Measurements from ENCODE around the gene SSUH2. TPM values are rescaled to one million over a fixed set of nuclear protein-coding genes. Genes with fewer than 3 reads are reported as not detected.
"Not testable (repeated sequence)": the region's sequence is repeated elsewhere in the genome, so short reads cannot be mapped to it uniquely, and the experiment has no call there.

The SSUH2 gene
- total and polyA plus RNA-seq, 9 of the 15 experiments (the other 6 are each of a cell fraction or from before 2014, with no cell fraction given), result 0.04 to 0.17 (median 0.04) TPM; not detected in 6

- H3K79me2 ChIP-seq (ENCODE audit: control insufficient read depth, insufficient read depth, low read length); intact Hi-C loops (cut with micrococcal nuclease); in situ Hi-C loops (cut with MboI); BruUV-seq (replicated peaks); H3K27ac ChIP-seq (ENCODE audit: extremely low read depth, low read depth, low read length); H3K4me2 ChIP-seq (ENCODE audit: insufficient read depth, low read length); POLR2A ChIA-PET; H3K4me1 ChIP-seq (replicated peaks in 1 of 2; ENCODE audit: control insufficient read depth in 2 of 2, insufficient read depth in 2 of 2, low read length in 2 of 2); H3K9me3 ChIP-seq (replicated peaks; ENCODE audit: control insufficient read depth, insufficient read depth, low read depth, low read length); H3K9ac ChIP-seq (ENCODE audit: insufficient read depth in 1 of 2, low read depth in 2 of 2, low read length in 2 of 2); H2AFZ ChIP-seq (ENCODE audit: low read depth, low read length); H3K9me1 ChIP-seq (ENCODE audit: control insufficient read depth, insufficient read depth, low read length); ATAC-seq; H3K36me3 ChIP-seq (ENCODE audit: control insufficient read depth, insufficient read depth, low read length); H3K4me3 ChIP-seq; H4K20me1 ChIP-seq (replicated peaks; ENCODE audit: control insufficient read depth, insufficient read depth, low read length); TF ChIP-seq ATF3 (CRISPR knock-in tag; conservative IDR thresholded peaks at IDR 0.05): not testable (repeated sequence)
- H3K27me3 ChIP-seq (ENCODE audit: control insufficient read depth in 2 of 2, insufficient read depth in 2 of 2, low read length in 2 of 2), result peaks cover 3 to 39% of the 10 kb centered on the region in 2 experiments; a peak in 3 of 5 replicates
- DNase-seq (ENCODE audit: extremely low read depth in 1 of 4, low spot score in 3 of 4), result peak in 1 of 4 experiments; percentile 9
- 3% methylated on average over 13 of the region's 13 CpGs for WGBS (ENCODE audit: insufficient coverage, low coverage, missing lambda C conversion rate)
- FAIRE-seq, result peak; percentile 71
- peak in 1 of 2 experiments; percentile 45; a peak in 1 of 4 replicates for TF ChIP-seq KDM1A (IDR thresholded peaks at IDR 0.05)
- TF ChIP-seq FOSL1 (tag; conservative IDR thresholded peaks at IDR 0.05), result peak; percentile 86
- peak; percentile 52; the same call in 1 of the 2 replicates for TF ChIP-seq JUND (IDR thresholded peaks at IDR 0.05; ENCODE audit: borderline replicate concordance, low read depth, low read length)
- 0 out of 3 replicates have a peak, but pooled peaks have one; percentile 15 for TF ChIP-seq JUND (tag; IDR thresholded peaks at IDR 0.05; ENCODE audit: borderline replicate concordance, low read depth, low read length)
- TF ChIP-seq CBFA2T3 (IDR thresholded peaks at IDR 0.05), result 0 out of 2 replicates have a peak, but pooled peaks have one; percentile 5
- 0 out of 2 replicates have a peak, but pooled peaks have one; percentile 13 for TF ChIP-seq ATF3 (IDR thresholded peaks at IDR 0.05)
- CTCF ChIA-PET (ENCODE audit: low intra/inter-chr PET ratio), result interaction anchor here (0.6 kb wide), 1 partner anchor 61 kb away, joined by 3 read pairs; no protein-coding TSS in a partner anchor
Measured at GRCh38 chr3:8679817-8680553, 35.4 kb upstream of the SSUH2 start.

Data from K562 (cell line).